Measurements from ENCODE around the gene CFAP210. TPM values are rescaled to one million over a fixed set of nuclear protein-coding genes. Genes with fewer than 3 reads are reported as not detected.

CFAP210 gene
- total RNA-seq, 3 donors from 2014 or later (not counting 1 experiment from before 2014, with no cell fraction given): 0.27 to 8.4 (median 1.5) TPM

DNA sequence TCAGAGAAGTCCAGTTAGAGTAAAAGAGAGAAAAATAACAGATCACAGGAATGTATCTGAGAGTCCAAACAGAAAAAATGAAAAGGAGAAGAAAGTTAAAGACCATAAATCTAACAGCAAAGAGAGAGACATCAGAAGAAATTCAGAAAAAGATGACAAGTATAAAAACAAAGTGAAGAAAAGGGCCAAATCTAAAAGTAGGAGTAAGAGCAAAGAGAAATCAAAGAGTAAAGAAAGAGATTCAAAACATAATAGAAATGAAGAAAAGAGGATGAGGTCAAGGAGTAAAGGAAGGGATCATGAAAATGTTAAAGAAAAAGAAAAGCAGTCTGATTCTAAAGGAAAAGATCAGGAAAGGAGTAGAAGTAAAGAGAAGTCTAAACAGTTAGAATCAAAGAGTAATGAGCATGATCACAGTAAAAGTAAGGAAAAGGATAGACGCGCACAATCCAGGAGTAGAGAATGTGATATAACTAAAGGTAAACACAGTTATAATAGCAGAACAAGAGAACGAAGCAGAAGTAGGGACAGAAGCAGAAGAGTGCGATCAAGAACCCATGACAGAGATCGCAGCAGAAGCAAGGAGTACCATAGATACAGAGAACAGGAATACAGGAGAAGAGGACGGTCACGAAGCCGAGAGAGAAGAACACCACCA, 57.6 kb downstream of the CFAP210 start:
- Histone ChIP-seq H3K4me3 (ENCODE audit: low read length) (no peak overlapping the region), H3K4me1 (ENCODE audit: control insufficient read depth, insufficient read depth, low read length) (no peaks in the 10 kb centered on the region), H3K27ac (ENCODE audit: low read length) (no peak overlapping the region), H3K27me3 (ENCODE audit: control insufficient read depth, insufficient read depth, low read length) (no peaks in the 10 kb centered on the region), H3K9me3 (ENCODE audit: control insufficient read depth, insufficient read depth, low read length) (no peaks in the 10 kb centered on the region), H3K36me3 (ENCODE audit: control insufficient read depth, insufficient read depth, low read length) (peaks cover 64% of the 10 kb centered on the region)
- Mint-ChIP-seq H3K4me3 (no peak overlapping the region), H3K4me1 (no peaks in the 10 kb centered on the region), H3K27ac (no peak overlapping the region), H3K36me3 (peaks cover 4% of the 10 kb centered on the region), H3K9me3 (no peaks in the 10 kb centered on the region), H3K27me3 (ENCODE audit: low read depth in 2 of 2) (no peaks in the 10 kb centered on the region)
- ATAC-seq (no peak), DNase-seq (no peak)
- WGBS (ENCODE audit: insufficient coverage): over 99% methylated on average over 8 of the region's 8 CpGs
- TF ChIP-seq, protein P1, sequence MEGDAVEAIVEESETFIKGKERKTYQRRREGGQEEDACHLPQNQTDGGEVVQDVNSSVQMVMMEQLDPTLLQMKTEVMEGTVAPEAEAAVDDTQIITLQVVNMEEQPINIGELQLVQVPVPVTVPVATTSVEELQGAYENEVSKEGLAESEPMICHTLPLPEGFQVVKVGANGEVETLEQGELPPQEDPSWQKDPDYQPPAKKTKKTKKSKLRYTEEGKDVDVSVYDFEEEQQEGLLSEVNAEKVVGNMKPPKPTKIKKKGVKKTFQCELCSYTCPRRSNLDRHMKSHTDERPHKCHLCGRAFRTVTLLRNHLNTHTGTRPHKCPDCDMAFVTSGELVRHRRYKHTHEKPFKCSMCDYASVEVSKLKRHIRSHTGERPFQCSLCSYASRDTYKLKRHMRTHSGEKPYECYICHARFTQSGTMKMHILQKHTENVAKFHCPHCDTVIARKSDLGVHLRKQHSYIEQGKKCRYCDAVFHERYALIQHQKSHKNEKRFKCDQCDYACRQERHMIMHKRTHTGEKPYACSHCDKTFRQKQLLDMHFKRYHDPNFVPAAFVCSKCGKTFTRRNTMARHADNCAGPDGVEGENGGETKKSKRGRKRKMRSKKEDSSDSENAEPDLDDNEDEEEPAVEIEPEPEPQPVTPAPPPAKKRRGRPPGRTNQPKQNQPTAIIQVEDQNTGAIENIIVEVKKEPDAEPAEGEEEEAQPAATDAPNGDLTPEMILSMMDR (IDR thresholded peaks at IDR 0.05): no peak
- intact Hi-C loops (cut with micrococcal nuclease): no loop called here

DNA sequence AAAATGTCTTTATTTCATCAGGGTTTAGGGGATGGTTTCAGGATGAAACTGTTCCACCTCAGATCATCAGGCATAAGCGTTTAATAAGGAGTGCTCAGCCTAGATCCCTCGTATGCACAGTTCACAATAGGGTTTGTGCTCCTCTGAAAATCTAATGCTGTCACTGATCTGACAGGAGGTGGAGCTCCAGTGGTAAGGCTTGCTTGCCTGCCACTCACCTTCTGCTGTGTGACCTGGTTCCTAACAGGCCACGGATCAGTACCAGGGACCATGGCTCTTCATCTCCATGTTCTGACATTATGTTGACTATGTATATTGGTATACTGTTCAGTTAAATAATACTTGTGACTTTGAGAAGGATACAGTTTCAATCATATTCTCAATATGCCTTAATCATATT, 68.4 kb downstream of the CFAP210 start:
- WGBS (ENCODE audit: insufficient coverage): 94% methylated on average over 3 of the region's 3 CpGs
- Mint-ChIP-seq H3K27ac (no peak overlapping the region), H3K36me3 (peaks cover 12% of the 10 kb centered on the region), H3K9me3 (no peaks in the 10 kb centered on the region), H3K4me1 (peaks cover 12 to 13% of the 10 kb centered on the region in 2 donors), H3K27me3 (ENCODE audit: low read depth in 2 of 2) (no peaks in the 10 kb centered on the region), H3K4me3 (no peak overlapping the region)
- ATAC-seq: no peak
- Histone ChIP-seq H3K4me3 (ENCODE audit: low read length) (no peak overlapping the region), H3K27me3 (ENCODE audit: control insufficient read depth, insufficient read depth, low read length) (no peaks in the 10 kb centered on the region), H3K27ac (ENCODE audit: low read length) (no peak overlapping the region), H3K36me3 (ENCODE audit: control insufficient read depth, insufficient read depth, low read length) (peaks cover 24% of the 10 kb centered on the region), H3K9me3 (ENCODE audit: control insufficient read depth, insufficient read depth, low read length) (no peaks in the 10 kb centered on the region), H3K4me1 (ENCODE audit: control insufficient read depth, insufficient read depth, low read length) (no peaks in the 10 kb centered on the region)
- intact Hi-C loops (cut with micrococcal nuclease): no loop called here
- DNase-seq: no peak
- TF ChIP-seq, protein P1 (IDR thresholded peaks at IDR 0.05): no peak

DNA sequence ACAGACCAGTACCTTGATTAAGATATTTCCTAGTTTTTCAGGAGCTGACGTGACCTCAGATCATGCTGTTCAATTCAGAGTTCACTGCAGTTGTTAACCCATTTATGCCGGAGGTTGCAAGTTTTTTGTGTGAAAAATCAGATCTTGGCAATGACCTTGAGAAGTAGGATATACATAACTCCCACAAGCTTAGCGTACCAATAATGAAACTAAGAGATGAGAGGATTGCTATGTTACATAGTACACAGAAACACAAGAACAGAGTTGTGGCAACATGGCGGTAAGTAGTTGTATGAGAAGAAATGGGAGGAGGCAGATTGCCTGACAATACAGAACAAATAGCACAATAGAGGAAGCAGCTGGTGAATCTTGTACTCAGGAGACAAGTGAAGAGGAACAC, 71.0 kb downstream of the CFAP210 start:
- Histone ChIP-seq H3K4me1 (ENCODE audit: control insufficient read depth, insufficient read depth, low read length) (no peaks in the 10 kb centered on the region), H3K9me3 (ENCODE audit: control insufficient read depth, insufficient read depth, low read length) (no peaks in the 10 kb centered on the region), H3K27me3 (ENCODE audit: control insufficient read depth, insufficient read depth, low read length) (no peaks in the 10 kb centered on the region), H3K4me3 (ENCODE audit: low read length) (no peak overlapping the region), H3K27ac (ENCODE audit: low read length) (no peak overlapping the region), H3K36me3 (ENCODE audit: control insufficient read depth, insufficient read depth, low read length) (peaks cover 26% of the 10 kb centered on the region)
- Mint-ChIP-seq H3K27me3 (ENCODE audit: low read depth in 2 of 2) (no peaks in the 10 kb centered on the region), H3K9me3 (peaks cover 2% of the 10 kb centered on the region in 2 donors), H3K4me3 (no peak overlapping the region), H3K27ac (peak overlapping the region; percentile 65), H3K36me3 (peaks cover 16% of the 10 kb centered on the region), H3K4me1 (peaks cover 32 to 35% of the 10 kb centered on the region in 2 donors)
- DNase-seq: no peak
- ATAC-seq: no peak
- intact Hi-C loops (cut with micrococcal nuclease): no loop called here
- TF ChIP-seq, protein P1 (IDR thresholded peaks at IDR 0.05): no peak
- WGBS (ENCODE audit: insufficient coverage): 89% methylated on average over 3 of the region's 4 CpGs

DNA sequence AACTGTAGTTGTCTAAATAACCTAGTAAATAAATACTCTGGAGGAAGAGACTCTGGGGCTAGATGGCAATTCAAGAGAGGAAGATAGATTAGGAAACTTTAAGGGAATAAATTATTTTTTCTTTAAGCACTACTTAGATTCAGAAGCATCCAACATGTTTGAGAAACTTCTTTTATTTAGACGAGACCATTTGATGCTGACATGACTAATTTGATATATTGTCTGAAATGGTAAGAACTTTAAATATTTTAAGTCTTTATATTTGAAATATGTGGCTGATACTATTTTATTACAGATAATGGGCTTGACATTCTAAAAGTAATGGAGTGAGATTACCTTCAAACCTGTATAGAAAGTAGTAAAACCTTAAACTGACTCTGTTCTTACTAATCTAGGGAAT, 73.7 kb downstream of the CFAP210 start:
- TF ChIP-seq, protein P1 (IDR thresholded peaks at IDR 0.05): no peak

More for the DNA sequence above, 73.7 kb downstream of the CFAP210 start:
- Mint-ChIP-seq H3K9me3 (peaks cover 2% of the 10 kb centered on the region in 2 donors), H3K4me3 (no peak overlapping the region), H3K36me3 (peaks cover 33% of the 10 kb centered on the region), H3K27ac (no peak overlapping the region), H3K27me3 (ENCODE audit: low read depth in 2 of 2) (no peaks in the 10 kb centered on the region), H3K4me1 (peaks cover 42 to 50% of the 10 kb centered on the region in 2 donors)
- Histone ChIP-seq H3K9me3 (ENCODE audit: control insufficient read depth, insufficient read depth, low read length) (no peaks in the 10 kb centered on the region), H3K27ac (ENCODE audit: low read length) (no peak overlapping the region), H3K27me3 (ENCODE audit: control insufficient read depth, insufficient read depth, low read length) (no peaks in the 10 kb centered on the region), H3K36me3 (ENCODE audit: control insufficient read depth, insufficient read depth, low read length) (peaks cover 29% of the 10 kb centered on the region), H3K4me1 (ENCODE audit: control insufficient read depth, insufficient read depth, low read length) (no peaks in the 10 kb centered on the region), H3K4me3 (ENCODE audit: low read length) (no peak overlapping the region)
- WGBS (ENCODE audit: insufficient coverage): no CpG with 5 or more reads among the region's 1 CpG
- intact Hi-C loops (cut with micrococcal nuclease): no loop called here
- DNase-seq (no peak), ATAC-seq (no peak)

All from natural killer cell (primary cell).